Inflammatory macrophage treated with lipopolysaccharide for 1 hour (primary cell): ENCODE results near the gene PSMD11.
"Not testable (repeated sequence)": the region's sequence is repeated elsewhere in the genome, so short reads cannot be mapped to it uniquely, and the experiment has no call there.

Experiments used
- DNase-seq, 2 donors: peaks; one replicate each; pipeline ENCODE4 v3.0.0-alpha.2; 2020 to 2022

The PSMD11 gene

DNA sequence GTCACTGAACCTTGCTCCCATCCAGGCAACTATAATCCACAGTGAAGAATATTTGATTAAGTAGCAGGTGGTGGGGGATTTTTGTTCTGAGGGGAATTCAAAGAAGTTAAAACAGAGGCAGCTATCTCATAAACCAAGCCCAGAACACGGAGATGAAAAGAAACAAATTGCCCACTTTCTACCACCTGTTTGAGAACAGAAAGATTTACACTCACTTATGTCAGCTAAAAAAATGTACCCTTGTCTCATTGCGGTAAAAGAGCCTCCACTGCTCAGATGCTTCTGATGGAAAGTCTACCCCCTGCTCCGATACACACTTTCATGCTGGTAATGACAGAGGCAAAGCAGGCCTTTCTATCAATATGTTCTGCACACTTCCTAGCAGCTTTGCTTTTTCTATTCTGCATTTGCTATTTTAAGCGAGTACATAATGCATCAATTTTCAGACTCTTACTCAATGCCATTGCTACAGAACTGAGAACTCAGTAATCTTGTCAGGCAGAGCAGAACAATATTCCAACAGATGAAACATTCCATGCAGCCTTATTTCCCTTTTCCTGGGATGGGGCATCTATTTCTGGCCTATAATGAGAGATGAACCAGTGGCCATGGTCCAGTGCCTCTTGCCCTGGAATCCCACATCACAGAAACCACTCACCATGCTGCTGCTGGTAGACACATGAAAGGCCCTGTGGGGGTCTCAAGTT, 71.5 kb downstream of the PSMD11 start:
- no peak for DNase-seq

DNA sequence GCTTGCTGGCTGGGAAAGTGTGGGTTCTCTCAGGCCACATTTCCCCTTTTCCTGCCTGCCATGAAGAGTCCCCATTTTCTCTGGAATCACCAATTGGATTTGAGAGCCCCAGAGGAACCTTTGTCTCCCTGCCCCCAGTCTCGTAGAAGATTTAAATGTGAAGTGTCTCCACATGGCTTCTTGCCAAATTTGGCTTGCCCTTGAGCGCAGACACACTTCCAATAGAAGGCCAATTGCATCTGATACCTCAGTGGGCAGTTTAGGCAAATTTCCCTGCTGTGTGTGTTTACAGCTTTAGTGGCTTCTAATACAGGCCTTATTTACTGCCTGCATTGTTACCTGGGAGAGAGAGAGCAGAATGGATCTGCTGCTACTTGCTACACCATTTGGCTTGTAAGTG, 72.1 kb downstream of the PSMD11 start:
- DNase-seq, result no peak

DNA sequence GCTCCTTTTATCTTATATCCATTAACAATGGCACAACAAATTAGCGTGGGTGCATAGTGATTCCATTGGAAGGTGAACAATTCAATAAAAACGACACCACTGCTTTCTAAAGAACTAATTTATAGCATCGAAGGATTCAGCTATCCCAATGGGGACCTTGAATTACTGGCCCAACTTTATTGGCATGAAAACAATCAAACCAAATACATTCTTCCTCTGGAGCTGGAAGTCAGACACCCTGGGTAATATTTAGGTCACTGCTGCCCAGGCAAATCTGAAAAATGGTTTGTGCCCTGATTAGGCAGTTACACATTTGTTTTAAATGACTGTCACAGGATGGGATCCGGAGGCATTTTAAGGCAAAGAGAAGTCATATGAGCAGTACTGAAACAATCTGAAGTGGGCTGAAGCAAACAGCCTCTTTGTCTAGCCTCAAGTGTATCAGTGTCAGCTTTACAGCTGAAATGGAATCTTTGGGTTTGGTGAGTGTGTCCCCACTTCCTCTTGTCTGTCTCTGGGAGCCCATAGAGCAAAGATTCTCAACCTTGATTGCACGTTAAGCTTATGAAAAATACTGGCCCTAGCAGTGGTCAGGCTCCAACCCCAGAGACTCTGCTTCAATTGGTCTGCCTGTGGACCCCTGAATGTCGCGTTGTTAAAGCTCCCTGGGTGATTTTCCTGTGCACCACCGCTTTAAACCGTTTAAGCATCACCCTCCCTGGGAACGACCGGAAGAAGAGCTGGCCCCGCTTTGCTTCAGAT, 72.8 kb downstream of the PSMD11 start:
- peak in 1 of 2 donors; percentile 17 for DNase-seq

DNA sequence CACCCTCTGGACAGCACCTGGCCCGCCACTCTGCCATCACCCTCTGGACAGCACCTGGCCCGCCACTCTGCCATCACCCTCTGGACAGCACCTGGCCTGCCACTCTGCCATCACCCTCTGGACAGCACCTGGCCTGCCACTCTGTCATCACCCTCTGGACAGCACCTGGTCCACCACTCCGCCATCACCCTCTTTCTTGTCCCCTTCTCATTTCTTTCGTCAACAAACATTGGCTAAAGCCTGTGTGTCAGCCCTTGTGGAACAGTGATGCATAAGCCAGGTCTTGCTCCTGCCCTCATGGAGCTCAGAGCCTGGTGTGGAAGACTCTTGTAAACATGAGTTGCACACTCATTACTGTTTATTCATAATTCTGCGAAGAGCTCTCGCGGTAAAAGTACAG, 73.7 kb downstream of the PSMD11 start:
- DNase-seq, result no peak

DNA sequence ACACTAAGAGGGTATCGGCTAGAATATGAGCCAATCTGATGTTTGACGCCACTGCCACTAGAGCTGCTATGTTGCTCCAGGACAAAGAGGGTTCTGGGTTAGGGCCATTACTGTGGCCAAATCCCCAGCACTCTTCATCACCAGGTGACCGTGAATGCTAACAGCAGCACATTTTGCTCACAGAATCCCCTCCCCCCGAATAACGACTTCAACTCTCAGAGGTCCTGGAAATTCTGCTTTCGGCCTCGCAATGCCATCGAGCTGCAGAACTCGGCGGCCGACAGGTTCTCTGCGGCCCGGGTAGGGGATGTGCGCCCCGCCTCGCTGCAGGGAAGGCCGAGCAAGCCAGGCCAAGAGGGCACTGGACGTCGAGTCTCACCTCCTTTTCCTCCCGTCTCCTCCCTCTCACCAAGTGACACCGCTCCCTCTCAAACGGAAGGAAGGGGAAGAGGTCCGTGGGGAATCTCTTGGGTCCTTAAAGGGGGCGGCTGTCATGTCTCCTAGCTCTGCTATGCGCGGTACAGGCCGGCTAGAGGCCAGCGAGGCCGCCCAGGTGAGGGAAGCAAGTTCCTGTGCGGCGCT, 74.4 kb downstream of the PSMD11 start:
- DNase-seq, result no peak

DNA sequence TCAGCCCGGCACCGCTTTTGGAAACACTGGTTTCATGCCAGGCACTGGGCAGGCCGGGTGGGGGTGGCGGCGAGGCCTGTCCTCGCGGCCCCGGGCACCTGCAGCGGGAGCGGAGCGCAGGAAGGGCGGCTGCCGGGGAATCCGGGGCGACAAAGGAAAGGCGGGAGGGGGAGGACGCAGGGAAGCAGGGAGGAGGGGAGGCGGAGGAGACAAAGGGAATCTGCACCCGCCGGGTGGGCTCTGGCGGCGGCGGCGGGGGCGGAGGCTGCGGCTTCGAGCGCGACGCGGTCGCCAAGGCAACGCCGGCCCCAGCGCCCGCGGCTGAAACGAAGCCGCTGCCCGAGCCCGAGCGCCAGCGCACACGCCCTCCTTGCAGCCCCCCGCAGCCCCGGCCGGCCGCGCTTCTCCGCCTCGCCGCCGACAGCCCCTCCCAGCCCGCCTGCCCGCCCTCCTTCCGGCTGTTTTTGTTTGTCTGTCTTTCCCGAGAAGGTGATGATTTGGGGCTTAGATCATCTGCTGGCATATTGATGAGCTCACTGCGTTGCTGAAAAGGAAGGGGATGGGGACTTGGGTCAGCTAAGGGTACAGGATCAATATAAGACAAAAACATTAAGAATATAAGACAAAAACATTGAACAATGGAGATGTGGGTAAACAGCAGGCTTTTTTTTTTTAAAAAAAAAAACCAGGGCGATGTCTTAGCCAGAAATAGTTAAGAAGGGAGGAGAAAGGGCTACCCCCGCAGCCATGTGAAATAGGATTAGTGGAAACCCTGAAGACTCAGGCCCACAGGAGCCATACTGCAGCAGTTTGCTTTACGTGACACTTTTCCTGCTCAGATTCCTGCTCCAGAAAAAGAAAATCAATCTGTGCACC, 75.2 kb downstream of the PSMD11 start:
- DNase-seq, result peak in 1 of 2 donors; percentile 6

DNA sequence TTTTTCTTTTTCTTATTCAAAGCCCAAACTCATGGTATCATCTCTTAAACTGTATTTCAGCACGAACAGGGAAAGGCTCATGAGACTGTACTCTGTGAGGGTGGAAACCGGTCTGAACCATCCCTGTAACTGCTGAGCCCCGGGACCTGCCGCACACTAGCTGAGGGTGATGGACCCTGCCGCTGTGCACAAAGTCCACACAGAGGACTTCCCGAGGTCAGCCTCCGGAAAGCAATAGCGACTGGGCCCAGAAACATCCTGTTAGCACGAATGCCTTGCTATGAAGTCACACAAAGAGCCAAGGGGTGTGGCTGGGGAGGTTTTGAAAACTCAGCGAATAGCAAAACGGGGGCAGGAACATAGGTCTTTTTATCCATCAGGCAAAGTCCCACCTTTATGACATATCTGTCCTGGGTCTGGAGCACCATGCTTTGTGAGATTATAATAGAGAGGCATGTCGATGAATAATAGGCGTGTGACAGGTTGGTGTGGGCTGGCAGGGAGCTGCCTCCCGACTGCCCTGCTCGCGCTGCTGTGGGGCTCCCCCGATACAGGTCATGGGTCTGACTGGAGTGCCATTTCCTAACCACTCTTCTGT, 75.9 kb downstream of the PSMD11 start:
- DNase-seq, result peak; percentile 21 to 79

DNA sequence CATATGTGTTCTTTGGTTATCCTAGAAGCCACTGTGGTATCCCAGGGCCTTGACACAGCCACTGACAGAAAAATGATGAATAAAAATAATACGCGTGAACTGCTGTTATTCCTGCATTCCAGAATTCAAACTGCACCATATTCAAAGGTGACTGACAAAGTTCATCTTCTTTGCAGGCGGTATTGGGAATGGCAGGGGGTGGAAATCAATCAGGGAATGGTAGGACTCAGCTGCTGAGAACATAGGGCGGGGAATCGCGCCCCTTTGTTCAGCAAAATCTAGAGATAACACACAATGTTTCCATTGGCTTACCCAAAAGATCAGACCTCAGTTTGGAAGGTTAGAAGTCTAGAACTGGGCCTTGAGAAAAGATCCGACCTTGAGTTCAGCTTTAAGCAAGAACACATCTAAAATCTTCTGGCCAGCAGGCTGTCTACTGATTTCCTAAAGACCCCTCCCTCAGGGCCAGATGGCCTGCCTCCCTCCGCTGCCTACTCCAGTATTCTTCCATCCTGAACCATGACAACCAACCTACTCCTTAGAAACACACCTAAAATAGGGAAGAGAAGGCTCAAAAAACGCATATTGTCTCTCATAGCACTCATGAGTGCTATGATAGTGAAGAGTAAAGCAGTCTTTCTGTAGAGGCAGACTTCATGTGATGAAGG, 76.6 kb downstream of the PSMD11 start:
- DNase-seq, result no peak

DNA sequence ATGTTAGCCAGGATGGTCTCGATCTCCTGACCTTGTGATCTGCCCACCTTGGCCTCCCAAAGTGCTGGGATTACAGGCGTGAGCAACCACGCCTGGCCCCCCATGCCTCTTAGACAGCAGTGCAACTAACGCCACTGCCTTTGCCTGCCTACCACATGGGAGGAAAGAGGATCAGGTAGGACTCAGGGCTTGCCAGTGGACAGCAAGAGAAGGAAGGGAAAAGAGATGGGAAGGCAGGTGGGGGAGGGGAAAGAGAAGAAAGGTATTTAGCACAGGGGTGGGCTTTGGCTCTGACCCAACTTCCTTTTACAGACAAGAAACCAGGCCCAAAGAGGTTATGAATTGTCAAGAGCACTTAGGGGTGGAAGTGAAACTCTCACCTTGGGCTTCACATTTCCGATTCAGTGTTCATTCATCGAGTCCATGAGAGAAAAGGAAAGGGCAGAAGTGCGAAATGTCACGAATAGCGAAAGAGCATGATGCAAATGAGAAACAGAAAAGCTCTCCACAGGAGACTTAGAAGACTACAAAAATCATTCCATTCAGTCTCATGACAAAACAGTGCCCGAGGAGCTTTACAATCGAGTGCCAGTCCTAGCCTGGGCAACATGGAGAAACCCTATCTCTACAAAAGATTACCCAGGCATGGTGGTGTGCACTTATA, 78.8 kb downstream of the PSMD11 start:
- no peak for DNase-seq

DNA sequence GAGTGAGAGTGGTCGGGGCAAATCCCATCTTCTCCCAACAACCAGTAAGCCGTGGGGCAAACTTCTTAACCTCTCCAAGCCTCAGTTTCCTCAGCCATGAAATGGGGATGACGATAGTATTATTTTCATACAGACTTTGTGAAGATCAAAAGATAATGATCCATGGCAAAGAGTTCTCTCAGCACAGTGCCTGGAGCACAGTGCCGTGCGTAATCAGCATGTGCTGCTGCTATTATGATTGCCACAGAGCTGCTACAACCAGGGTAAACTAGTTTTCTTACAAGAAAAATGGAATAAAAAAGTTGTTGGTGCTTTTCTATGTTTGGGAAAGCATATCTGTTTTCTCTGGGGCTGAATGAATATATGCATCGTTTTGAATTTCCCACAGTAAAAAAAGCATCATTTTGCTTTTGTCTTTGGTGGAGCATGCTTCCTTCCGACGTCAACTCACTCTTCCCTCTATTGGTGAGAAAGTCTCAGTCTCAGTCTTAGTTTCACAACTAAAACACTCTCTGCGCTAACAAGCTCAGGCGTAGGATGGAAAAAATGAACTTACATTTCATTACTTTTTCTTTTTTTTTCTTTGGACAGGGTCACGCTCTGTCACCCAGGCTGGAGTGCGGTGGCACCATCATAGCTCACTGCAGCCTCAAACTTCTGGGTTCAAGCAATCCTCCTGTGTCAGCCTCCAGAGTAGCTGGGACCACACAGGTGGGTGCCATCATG, 79.7 kb downstream of the PSMD11 start:
- no peak for DNase-seq

DNA sequence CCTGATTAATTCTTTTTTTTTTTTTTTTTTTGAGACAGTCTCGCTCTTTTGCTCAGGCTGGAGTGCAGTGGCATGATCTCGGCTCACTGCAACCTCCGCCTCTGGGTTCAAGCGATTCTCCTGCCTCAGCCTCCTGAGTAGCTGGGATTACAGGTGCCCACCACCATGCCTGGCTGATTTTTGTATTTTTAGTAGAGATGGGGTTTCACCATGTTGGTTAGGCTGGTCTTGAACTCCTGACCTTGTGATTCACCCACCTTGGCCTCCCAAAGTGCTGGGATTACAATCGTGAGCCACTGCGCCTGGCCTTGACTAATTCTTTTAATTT, 80.2 kb downstream of the PSMD11 start:
- DNase-seq, result not testable (repeated sequence)

DNA sequence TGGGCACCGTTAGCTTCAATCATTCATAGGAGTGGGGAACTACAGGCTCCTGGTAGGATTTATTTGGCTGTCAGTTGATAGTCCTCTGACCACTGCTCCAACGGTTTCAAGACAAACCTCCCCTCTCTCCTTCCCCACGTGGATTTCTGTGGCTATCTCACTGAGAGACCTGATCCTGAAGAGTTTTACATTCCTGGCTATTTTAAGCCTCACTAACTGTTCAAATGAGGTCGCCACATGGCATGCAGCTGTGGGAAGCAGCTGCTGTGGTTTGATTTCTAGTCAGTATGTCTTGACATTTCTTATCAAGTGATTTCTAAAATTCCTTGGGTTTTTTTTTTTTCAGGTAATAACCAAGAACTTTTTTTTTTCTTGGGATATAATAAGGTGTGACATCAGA, 80.8 kb downstream of the PSMD11 start:
- DNase-seq, result no peak

DNA sequence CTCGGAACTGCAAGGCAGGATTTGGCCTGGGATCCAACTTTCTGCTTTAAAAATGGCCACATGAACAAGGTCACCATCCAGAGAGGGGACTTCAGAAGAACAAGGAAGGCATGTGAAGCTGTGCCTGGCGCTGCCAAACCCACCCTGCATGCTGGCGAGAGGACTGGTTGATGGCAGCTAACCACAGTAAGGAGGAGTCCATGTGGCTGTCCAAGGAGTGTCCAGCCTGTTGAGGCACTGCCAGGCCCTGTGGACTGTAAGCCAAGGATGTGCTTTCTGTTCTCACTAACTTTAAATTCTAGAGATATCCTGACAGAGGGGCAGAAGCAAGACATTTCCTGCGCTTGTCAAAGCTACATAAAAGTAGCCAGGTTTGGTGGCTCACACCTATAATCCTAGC, 82.8 kb downstream of the PSMD11 start:
- DNase-seq, result no peak

DNA sequence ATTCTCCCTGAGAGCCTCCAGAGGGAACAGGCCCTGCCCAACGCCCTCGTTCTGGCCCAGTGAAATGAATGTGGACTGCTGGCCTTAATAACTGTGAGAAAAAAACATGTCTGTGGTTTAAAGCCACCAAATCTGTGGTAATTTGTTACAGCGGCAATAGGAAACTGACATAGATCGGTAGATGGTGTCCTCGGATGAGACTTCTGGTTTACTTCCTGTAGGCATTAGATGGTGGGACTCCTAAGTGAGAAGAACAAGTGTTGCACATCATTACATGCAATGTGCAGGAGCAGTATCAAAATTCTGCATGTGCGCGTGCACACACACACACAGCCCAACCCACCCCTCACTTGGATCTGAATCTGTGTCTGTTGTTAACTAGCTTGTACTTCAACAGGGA, 84.5 kb downstream of the PSMD11 start:
- no peak for DNase-seq

DNA sequence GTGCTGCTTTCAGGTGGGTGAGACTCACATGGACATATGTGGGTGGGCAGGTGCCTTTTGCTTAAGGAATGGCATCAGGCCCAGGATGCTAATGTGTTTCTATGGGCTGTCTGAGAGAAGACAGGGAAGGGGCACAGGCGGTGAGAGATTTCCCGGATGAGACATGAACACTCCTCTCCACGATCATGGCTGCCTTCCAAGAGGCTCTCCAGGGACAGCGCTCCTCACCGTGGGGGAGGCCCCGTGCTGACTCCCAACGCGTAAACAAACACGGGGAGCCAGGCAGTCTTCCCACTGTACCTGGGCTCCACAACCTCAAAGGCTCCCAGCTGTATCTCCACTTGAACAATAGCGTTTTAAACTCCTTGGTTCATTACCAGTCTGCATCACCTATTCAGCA, 85.3 kb downstream of the PSMD11 start:
- no peak for DNase-seq
